B cell (primary cell): ENCODE results near the gene NOSTRIN. TPM values are rescaled to one million over a fixed set of nuclear protein-coding genes. Genes with fewer than 3 reads are reported as not detected.

Experiments used
- ATAC-seq: fragments of 200-7000 bp; cut with Tn5 transposase; one replicate; pipeline ENCODE4 v1.10.0; 2021; ENCODE audit warnings: low read depth, mild to moderate bottlenecking, moderate number of reproducible peaks, moderate library complexity
- CTCF ChIA-PET: fragments of 350-600 bp; sonication (Branson Sonifier 250); formaldehyde crosslinking; loops from one replicate; lab custom pipeline; 2021; ENCODE audit warnings: antibody characterized with exemption, inconsistent platforms; lab: Charles Lee
- POLR2A ChIA-PET: fragments of 350-600 bp; sonication (Branson Sonifier 250); formaldehyde crosslinking; loops from one replicate; lab custom pipeline; 2021; ENCODE audit warnings: antibody characterized with exemption; lab: Charles Lee
- DNase-seq: peaks from one replicate; pipeline ENCODE4 v3.0.0; 2013
- H2AFZ ChIP-seq: 2 replicates; pipeline ENCODE4 v1.6.1; 2012; ENCODE audit warnings: mild to moderate bottlenecking, low read depth, low read length; ENCODE audit not compliant: insufficient read depth, poor library complexity, severe bottlenecking
- H3K27ac ChIP-seq, 2 donors: 1 replicate in 1 of 2; 2 replicates in 1 of 2; pipeline ENCODE4 v1.5.1; 2012 to 2013; ENCODE audit warnings: low read length in 2 of 2, mild to moderate bottlenecking in 2 of 2, moderate library complexity in 1 of 2
- H3K27me3 ChIP-seq, 4 experiments: fragments of 200-600 bp in 1 of 4; sonication (generic) in 1 of 4; replicated peaks in 1 of 4; 1 replicate in 2 of 4; 2 replicates in 2 of 4; pipeline versions ENCODE4 v1.6.1 to v1.7.0; 2013 to 2016; ENCODE audit warnings: low read length in 3 of 4, mild to moderate bottlenecking in 2 of 4, mixed read lengths in 1 of 4, moderate library complexity in 1 of 4; ENCODE audit not compliant: insufficient read depth in 4 of 4, control insufficient read depth in 3 of 4; ENCODE audit errors: control extremely low read depth in 1 of 4
- H3K36me3 ChIP-seq, 2 experiments: replicated peaks in 1 of 2; 1 replicate in 1 of 2; 2 replicates in 1 of 2; pipeline versions ENCODE4 v1.6.1 to v1.7.1; 2013; ENCODE audit warnings: low read length in 1 of 2; ENCODE audit not compliant: insufficient read depth in 2 of 2, control insufficient read depth in 1 of 2; ENCODE audit errors: control extremely low read depth in 1 of 2, extremely low read depth in 1 of 2
- H3K4me1 ChIP-seq, 2 donors: fragments of 200-600 bp in 1 of 2; sonication (generic) in 1 of 2; 1 replicate in 1 of 2; 2 replicates in 1 of 2; pipeline versions ENCODE4 v1.5.1 to v1.6.1; 2013 to 2017; ENCODE audit warnings: low read length in 2 of 2; ENCODE audit not compliant: control insufficient read depth in 2 of 2, insufficient read depth in 2 of 2
- H3K4me2 ChIP-seq: replicated peaks from 2 replicates; pipeline ENCODE3; 2012; ENCODE audit warnings: mild to moderate bottlenecking, low read depth, low read length; ENCODE audit not compliant: poor library complexity, severe bottlenecking
- H3K4me3 ChIP-seq, 5 experiments: fragments of 200-600 bp in 1 of 5; sonication (generic) in 1 of 5; 1 replicate in 3 of 5; 2 replicates in 2 of 5; pipeline versions ENCODE4 v1.5.1 to v1.7.0; 2011 to 2016; ENCODE audit warnings: low read length in 4 of 5, mild to moderate bottlenecking in 4 of 5, low read depth in 2 of 5, control low read depth in 1 of 5, moderate library complexity in 1 of 5; ENCODE audit not compliant: insufficient read depth in 1 of 5; ENCODE audit errors: control extremely low read depth in 1 of 5, extremely low read depth in 1 of 5
- H3K79me2 ChIP-seq: fragments of 200-600 bp; sonication (generic); one replicate; pipeline ENCODE4 v1.6.0; 2016; ENCODE audit warnings: low read length; ENCODE audit not compliant: control insufficient read depth, insufficient read depth
- H3K9ac ChIP-seq: fragments of 200-600 bp; sonication (generic); 2 replicates; pipeline ENCODE4 v1.6.1; 2017; ENCODE audit warnings: mild to moderate bottlenecking, low read length, moderate library complexity
- H3K9me3 ChIP-seq, 3 donors: one replicate each; pipeline versions ENCODE4 v1.6.1 to v1.7.1; 2013; ENCODE audit warnings: low read length in 2 of 3; ENCODE audit not compliant: control insufficient read depth in 2 of 3, insufficient read depth in 1 of 3; ENCODE audit errors: control extremely low read depth in 1 of 3
- H4K20me1 ChIP-seq: 2 replicates; pipeline ENCODE4 v1.6.0; 2012; ENCODE audit warnings: mild to moderate bottlenecking, low read length; ENCODE audit not compliant: insufficient read depth, control insufficient read depth, poor library complexity, severe bottlenecking
- H3K27ac Mint-ChIP-seq: one replicate; pipeline ENCODE4 v1.8.0; 2021; ENCODE audit warnings: mixed read lengths
- H3K27me3 Mint-ChIP-seq: one replicate; pipeline ENCODE4 v1.8.0; 2021; ENCODE audit warnings: mixed read lengths
- H3K4me1 Mint-ChIP-seq: one replicate; pipeline ENCODE4 v1.8.0; 2021; ENCODE audit warnings: mixed read lengths
- H3K4me3 Mint-ChIP-seq: one replicate; pipeline ENCODE4 v1.8.0; 2021; ENCODE audit warnings: mixed read lengths
- H3K9me3 Mint-ChIP-seq: one replicate; pipeline ENCODE4 v1.8.0; 2022; ENCODE audit warnings: mixed read lengths; ENCODE audit not compliant: insufficient read depth
- CTCF ChIP-seq: fragments of 200-600 bp; IDR thresholded peaks from one replicate; pipeline ENCODE4 v1.8.0; 2022; ENCODE audit warnings: antibody characterized with exemption, mild to moderate bottlenecking
- EZH2 ChIP-seq: IDR thresholded peaks from 2 replicates; pipeline ENCODE4 v1.6.1; 2012; ENCODE audit warnings: borderline replicate concordance, low read depth, mild to moderate bottlenecking, moderate library complexity, low read length; ENCODE audit not compliant: insufficient read depth, poor library complexity, severe bottlenecking
- WGBS: methylation state at CpG from one replicate; pipeline ENCODE4 v1.1.5; 2013; ENCODE audit warnings: missing lambda C conversion rate; ENCODE audit not compliant: insufficient coverage; 5-methylcytosine and 5-hydroxymethylcytosine counted together
- intact Hi-C: fragments of 100-400 bp; cut with micrococcal nuclease; formaldehyde crosslinking; loops from one replicate; pipeline ENCODE4 v1.10.0; 2022
- polyA plus RNA-seq: library from polyadenylated mRNA; depleted of rRNA; stranded (reverse); fragments of >200 nt; gene quantifications from 2 replicates; pipeline ENCODE4 v1.2.3, GENCODE V29; 2012
- total RNA-seq, 2 donors: library from RNA; stranded (reverse); fragments of 120-200 nt in 1 of 2; gene quantifications; 1 replicate in 1 of 2; 2 replicates in 1 of 2; pipeline versions ENCODE4 v1.2.3 to v1.2.4, GENCODE V29; 2013 to 2022

NOSTRIN gene
- total and polyA plus RNA-seq, 2 donors (not counting 1 experiment from before 2014, with no cell fraction given) = not detected

GRCh38 chr2:168895771-168896170 is 93.3 kb downstream of the NOSTRIN start:
- ChIA-PET POLR2A (no interaction called here), CTCF (no interaction called here)
- intact Hi-C loops = no loop called here
- H3K4me3 ChIP-seq = no peak overlapping the region
- H3K9ac ChIP-seq = no peak overlapping the region
- DNase-seq = no peak
- H3K4me1 ChIP-seq = peaks cover 0 to under 1% of the 10 kb centered on the region in 2 donors
- ATAC-seq = no peak
- Mint-ChIP-seq H3K27me3 (peaks cover 13% of the 10 kb centered on the region), H3K4me3 (no peak overlapping the region), H3K4me1 (peaks cover under 1% of the 10 kb centered on the region), H3K9me3 (no peaks in the 10 kb centered on the region), H3K27ac (no peak overlapping the region)
- TF ChIP-seq CTCF = no peak
- no peak for TF ChIP-seq EZH2
- no peak overlapping the region for H2AFZ ChIP-seq
- no peak overlapping the region for H3K27ac ChIP-seq
- H3K9me3 ChIP-seq = no peaks in the 10 kb centered on the region
- no peak overlapping the region for H3K4me2 ChIP-seq
- H3K79me2 ChIP-seq = no peaks in the 10 kb centered on the region
- peaks cover 0 to 7% (median 0%) of the 10 kb centered on the region in 4 experiments for H3K27me3 ChIP-seq
- H3K36me3 ChIP-seq = no peaks in the 10 kb centered on the region
- no peaks in the 10 kb centered on the region for H4K20me1 ChIP-seq

- no peak overlapping the region for H3K4me2 ChIP-seq
- CTCF ChIA-PET = no interaction called here
- no peaks in the 10 kb centered on the region for H3K4me1 Mint-ChIP-seq
- no peaks in the 10 kb centered on the region for H3K79me2 ChIP-seq
- H3K27ac ChIP-seq = no peak overlapping the region
- no CpG with 5 or more reads among the region's 4 CpGs for WGBS
- H3K4me1 ChIP-seq = no peaks in the 10 kb centered on the region
- POLR2A ChIA-PET = no interaction called here
- H3K9me3 ChIP-seq = no peaks in the 10 kb centered on the region
- H4K20me1 ChIP-seq = no peaks in the 10 kb centered on the region
- H3K27ac Mint-ChIP-seq = no peak overlapping the region
- intact Hi-C loops = no loop called here
- no peak overlapping the region for H2AFZ ChIP-seq
- peaks cover 0 to 7% (median 0%) of the 10 kb centered on the region in 4 experiments for H3K27me3 ChIP-seq
- DNase-seq = no peak
- no peak overlapping the region for H3K4me3 ChIP-seq
- H3K27me3 Mint-ChIP-seq = peaks cover 13% of the 10 kb centered on the region
- H3K9me3 Mint-ChIP-seq = no peaks in the 10 kb centered on the region
- no peak overlapping the region for H3K9ac ChIP-seq
- H3K36me3 ChIP-seq = no peaks in the 10 kb centered on the region
- no peak overlapping the region for H3K4me3 Mint-ChIP-seq
- no peak for TF ChIP-seq CTCF
- TF ChIP-seq EZH2 = no peak
- no peak for ATAC-seq
These were observed 94.3 kb downstream of the NOSTRIN start for GRCh38 chr2:168896783-168897182.
